ENCODE measurements around the gene RMDN2.
A peak's percentile ranks its signal among the peaks of the same experiment; 100 is the strongest.
"Not testable (repeated sequence)": the region's sequence is repeated elsewhere in the genome, so short reads cannot be mapped to it uniquely, and the experiment has no call there.

The RMDN2 gene

GRCh38 chr2:37987098-37987775 lies 62.1 kb downstream of the RMDN2 start:
- Histone ChIP-seq H3K27me3 (replicated peaks) (no peaks in the 10 kb centered on the region), H3K4me3 (ENCODE audit: low read depth, low read length) (no peak overlapping the region), H3K36me3 (replicated peaks) (no peaks in the 10 kb centered on the region), H3K27ac (no peak overlapping the region)
- no peak for DNase-seq
- in situ Hi-C loops (cut with HindIII; ENCODE audit: low pct_ligation_motif_present, low sequenced_read_pairs) = loop anchor here (25.0 kb wide), 1 partner anchor 275 kb away; no protein-coding TSS in a partner anchor
- TF ChIP-seq, protein P1, sequence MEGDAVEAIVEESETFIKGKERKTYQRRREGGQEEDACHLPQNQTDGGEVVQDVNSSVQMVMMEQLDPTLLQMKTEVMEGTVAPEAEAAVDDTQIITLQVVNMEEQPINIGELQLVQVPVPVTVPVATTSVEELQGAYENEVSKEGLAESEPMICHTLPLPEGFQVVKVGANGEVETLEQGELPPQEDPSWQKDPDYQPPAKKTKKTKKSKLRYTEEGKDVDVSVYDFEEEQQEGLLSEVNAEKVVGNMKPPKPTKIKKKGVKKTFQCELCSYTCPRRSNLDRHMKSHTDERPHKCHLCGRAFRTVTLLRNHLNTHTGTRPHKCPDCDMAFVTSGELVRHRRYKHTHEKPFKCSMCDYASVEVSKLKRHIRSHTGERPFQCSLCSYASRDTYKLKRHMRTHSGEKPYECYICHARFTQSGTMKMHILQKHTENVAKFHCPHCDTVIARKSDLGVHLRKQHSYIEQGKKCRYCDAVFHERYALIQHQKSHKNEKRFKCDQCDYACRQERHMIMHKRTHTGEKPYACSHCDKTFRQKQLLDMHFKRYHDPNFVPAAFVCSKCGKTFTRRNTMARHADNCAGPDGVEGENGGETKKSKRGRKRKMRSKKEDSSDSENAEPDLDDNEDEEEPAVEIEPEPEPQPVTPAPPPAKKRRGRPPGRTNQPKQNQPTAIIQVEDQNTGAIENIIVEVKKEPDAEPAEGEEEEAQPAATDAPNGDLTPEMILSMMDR (IDR thresholded peaks at IDR 0.05; ENCODE audit: low read depth, low read length, missing control alignments) = no peak

DNA sequence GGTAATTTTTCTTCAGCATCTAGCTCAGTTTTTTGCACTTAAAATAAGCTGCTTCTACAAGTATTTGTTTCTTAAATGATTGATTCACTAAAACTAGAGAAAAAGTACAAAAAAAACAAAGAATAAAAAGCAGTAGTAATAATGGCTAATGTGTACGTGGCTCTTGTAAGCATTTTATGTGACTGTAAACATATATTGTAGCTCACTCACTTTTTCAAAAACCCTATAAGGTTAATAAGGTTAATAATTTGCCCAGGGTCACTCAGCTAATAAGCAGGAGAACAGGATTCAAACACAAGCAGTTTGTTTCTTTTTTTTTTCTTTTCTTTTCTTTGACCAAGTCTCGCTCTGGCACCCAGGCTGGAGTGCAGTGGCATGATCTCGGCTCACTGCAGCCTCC lies 67.5 kb downstream of the RMDN2 start:
- no peaks in the 10 kb centered on the region for H3K36me3 ChIP-seq (replicated peaks)
- TF ChIP-seq, protein P1 (IDR thresholded peaks at IDR 0.05; ENCODE audit: low read depth, low read length, missing control alignments) = no peak
- in situ Hi-C loops (cut with HindIII; ENCODE audit: low pct_ligation_motif_present, low sequenced_read_pairs) = loop anchor here (25.0 kb wide), 1 partner anchor 270 kb away; no protein-coding TSS in a partner anchor
- DNase-seq = no peak
- no peaks in the 10 kb centered on the region for H3K27me3 ChIP-seq (replicated peaks)
- no peak overlapping the region for H3K4me3 ChIP-seq (ENCODE audit: low read depth, low read length)
- no peak overlapping the region for H3K27ac ChIP-seq

DNA sequence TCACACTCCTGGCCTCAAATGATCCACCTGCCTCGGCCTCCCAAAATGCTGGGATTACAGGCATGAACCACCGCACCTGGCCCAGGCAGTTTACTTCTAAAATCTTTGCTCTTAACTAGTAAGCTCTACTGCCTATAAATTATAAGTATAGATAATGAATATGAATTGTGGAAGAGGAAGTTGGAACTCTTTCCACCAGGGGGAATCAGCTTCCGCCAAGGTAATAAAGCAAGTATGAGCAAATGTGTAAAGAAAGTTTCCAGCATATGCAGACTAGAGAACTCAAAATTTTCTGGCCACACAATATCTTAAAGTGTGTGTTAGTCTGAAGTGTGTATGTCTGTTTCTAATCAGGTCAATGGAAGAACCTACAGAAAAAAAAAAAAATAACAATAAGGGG lies 68.1 kb downstream of the RMDN2 start:
- TF ChIP-seq, protein P1 (IDR thresholded peaks at IDR 0.05; ENCODE audit: low read depth, low read length, missing control alignments) = peak; percentile 55
- no peaks in the 10 kb centered on the region for H3K27me3 ChIP-seq (replicated peaks)
- DNase-seq = peak; percentile 22

DNA sequence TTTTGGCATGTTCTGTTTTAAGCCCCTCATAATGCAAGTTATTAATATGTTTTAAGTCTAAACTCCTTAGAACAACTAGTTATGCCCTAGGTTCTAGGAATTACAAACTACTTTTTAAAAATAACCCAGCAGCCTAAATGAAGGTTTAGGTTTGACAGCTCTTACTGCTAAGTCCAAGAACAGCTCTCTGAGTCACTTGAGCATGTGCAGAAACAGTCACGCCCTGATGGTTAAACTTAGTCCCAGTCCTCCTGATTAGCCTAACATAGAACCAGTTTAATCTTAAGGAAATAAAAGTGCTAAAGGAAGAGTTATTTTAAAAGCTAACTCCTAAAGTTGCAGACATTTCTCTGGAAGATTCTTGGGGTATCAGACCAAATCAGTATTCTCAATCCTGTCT lies 72.5 kb downstream of the RMDN2 start:
- TF ChIP-seq, protein P1 (IDR thresholded peaks at IDR 0.05; ENCODE audit: low read depth, low read length, missing control alignments) = no peak
- H3K36me3 ChIP-seq (replicated peaks) = no peaks in the 10 kb centered on the region
- no peaks in the 10 kb centered on the region for H3K27me3 ChIP-seq (replicated peaks)
- H3K27ac ChIP-seq = no peak overlapping the region
- H3K4me3 ChIP-seq (ENCODE audit: low read depth, low read length) = no peak overlapping the region
- in situ Hi-C loops (cut with HindIII; ENCODE audit: low pct_ligation_motif_present, low sequenced_read_pairs) = loop anchor here (25.0 kb wide), 1 partner anchor 265 kb away; no protein-coding TSS in a partner anchor
- DNase-seq = no peak

More for the DNA sequence above, 68.1 kb downstream of the RMDN2 start:
- H3K27ac ChIP-seq = no peak overlapping the region
- H3K4me3 ChIP-seq (ENCODE audit: low read depth, low read length) = no peak overlapping the region
- H3K36me3 ChIP-seq (replicated peaks) = no peaks in the 10 kb centered on the region
- in situ Hi-C loops (cut with HindIII; ENCODE audit: low pct_ligation_motif_present, low sequenced_read_pairs) = loop anchor here (25.0 kb wide), 1 partner anchor 269 kb away; no protein-coding TSS in a partner anchor

GRCh38 chr2:38000485-38001222 lies 75.6 kb downstream of the RMDN2 start:
- H3K27ac ChIP-seq = no peak overlapping the region
- in situ Hi-C loops (cut with HindIII; ENCODE audit: low pct_ligation_motif_present, low sequenced_read_pairs) = no loop called here
- H3K27me3 ChIP-seq (replicated peaks) = no peaks in the 10 kb centered on the region
- H3K4me3 ChIP-seq (ENCODE audit: low read depth, low read length) = no peak overlapping the region
- no peak for DNase-seq
- no peaks in the 10 kb centered on the region for H3K36me3 ChIP-seq (replicated peaks)
- TF ChIP-seq, protein P1 (IDR thresholded peaks at IDR 0.05; ENCODE audit: low read depth, low read length, missing control alignments) = no peak

GRCh38 chr2:38010187-38010586 lies 85.1 kb downstream of the RMDN2 start:
- in situ Hi-C loops (cut with HindIII; ENCODE audit: low pct_ligation_motif_present, low sequenced_read_pairs); H3K27me3 ChIP-seq (replicated peaks); H3K4me3 ChIP-seq (ENCODE audit: low read depth, low read length); H3K36me3 ChIP-seq (replicated peaks); H3K27ac ChIP-seq; DNase-seq: not testable (repeated sequence)
